Endothelial cell of umbilical vein (primary cell): ENCODE data around the gene TOLLIP. TPM values are rescaled to one million over a fixed set of nuclear protein-coding genes. Genes with fewer than 3 reads are reported as not detected.

Experiments used
- BruUV-seq: library from RNA; stranded (reverse); fragments of 400-500 nt; replicated peaks from 2 replicates; lab custom pipeline; 2021; lab: Mats Ljungman, UMichigan
- CTCF ChIA-PET: fragments of 300-600, 350-600 bp; sonication (Branson Sonifier 250); formaldehyde crosslinking; loops from one replicate; lab custom pipeline; 2021; ENCODE audit warnings: antibody characterized with exemption, inconsistent platforms; lab: Charles Lee
- POLR2A ChIA-PET: fragments of 300-600, 350-600 bp; sonication (Branson Sonifier 250); formaldehyde crosslinking; loops from one replicate; lab custom pipeline; 2021; ENCODE audit warnings: antibody characterized with exemption, inconsistent platforms; lab: Charles Lee
- DNase-seq: peaks from one replicate; pipeline ENCODE4 v3.0.0-alpha.2; 2011; ENCODE audit warnings: low read depth, low spot score
- FAIRE-seq: peaks from 2 replicates; lab custom pipeline; 2011; peaks lifted over from hg19 to GRCh38; lab: Jason Lieb, UNC
- H2AFZ ChIP-seq: 2 replicates; pipeline ENCODE4 v1.6.0; 2012; ENCODE audit warnings: low read depth, low read length, control low read depth, inconsistent platforms
- H3K27ac ChIP-seq: 2 replicates; pipeline ENCODE4 v1.5.1; 2011; ENCODE audit warnings: low read depth, mild to moderate bottlenecking, control low read depth, low read length, moderate library complexity; ENCODE audit not compliant: insufficient read depth
- H3K27me3 ChIP-seq, 2 experiments: 2 replicates each; pipeline versions ENCODE4 v1.6.0 to v1.6.1; 2011; ENCODE audit warnings: low read length in 2 of 2, mixed read lengths in 1 of 2; ENCODE audit not compliant: control insufficient read depth in 2 of 2, insufficient read depth in 2 of 2
- H3K36me3 ChIP-seq, 2 experiments: 2 replicates in 1 of 2; 3 replicates in 1 of 2; pipeline ENCODE4 v1.5.1; 2011; ENCODE audit warnings: low read length in 2 of 2, mild to moderate bottlenecking in 1 of 2, moderate library complexity in 1 of 2; ENCODE audit not compliant: control insufficient read depth in 2 of 2, insufficient read depth in 2 of 2; ENCODE audit errors: extremely low read depth in 1 of 2
- H3K4me1 ChIP-seq: 3 replicates; pipeline ENCODE4 v1.5.1; 2011; ENCODE audit warnings: mild to moderate bottlenecking, low read length; ENCODE audit not compliant: control insufficient read depth, insufficient read depth; ENCODE audit errors: extremely low read depth
- H3K4me2 ChIP-seq: 2 replicates; pipeline ENCODE4 v1.6.1; 2011; ENCODE audit warnings: low read length, control low read depth, mixed read lengths; ENCODE audit not compliant: insufficient read depth
- H3K4me3 ChIP-seq, 3 experiments: fragments of 200-600 bp in 1 of 3; sonication (generic), shearing (Covaris generic) in 1 of 3; replicated peaks in 1 of 3; 2 replicates each; pipeline ENCODE4 v1.5.1; 2011 to 2016; ENCODE audit warnings: control low read depth in 3 of 3, low read length in 3 of 3, mild to moderate bottlenecking in 2 of 3, inconsistent platforms in 1 of 3, low read depth in 1 of 3, moderate library complexity in 1 of 3; ENCODE audit not compliant: insufficient read depth in 1 of 3
- H3K79me2 ChIP-seq: 2 replicates; pipeline ENCODE4 v1.6.0; 2012; ENCODE audit warnings: low read length, inconsistent platforms; ENCODE audit not compliant: control insufficient read depth, insufficient read depth
- H3K9ac ChIP-seq: replicated peaks from 2 replicates; pipeline ENCODE3; 2011; ENCODE audit warnings: low read length, control low read depth; ENCODE audit not compliant: insufficient read depth; ENCODE audit errors: extremely low read depth
- H3K9me1 ChIP-seq: replicated peaks from 3 replicates; pipeline ENCODE4 v1.6.0; 2011; ENCODE audit warnings: mild to moderate bottlenecking, low read length; ENCODE audit not compliant: control insufficient read depth, insufficient read depth; ENCODE audit errors: extremely low read depth
- H3K9me3 ChIP-seq: replicated peaks from 2 replicates; pipeline ENCODE4 v1.5.1; 2012; ENCODE audit warnings: low read length, inconsistent platforms; ENCODE audit not compliant: control insufficient read depth, insufficient read depth
- H4K20me1 ChIP-seq: replicated peaks from 2 replicates; pipeline ENCODE3; 2011; ENCODE audit warnings: mild to moderate bottlenecking, low read length; ENCODE audit not compliant: control insufficient read depth, insufficient read depth; ENCODE audit errors: extremely low read depth
- EZH2 ChIP-seq: IDR thresholded peaks from 2 replicates; pipeline ENCODE4 v1.6.1; 2012; ENCODE audit warnings: borderline replicate concordance, low read depth, mild to moderate bottlenecking, moderate library complexity, low read length, inconsistent platforms; ENCODE audit not compliant: severe bottlenecking
- FOS ChIP-seq: IDR thresholded peaks from 2 replicates; pipeline ENCODE4 v1.6.1; 2011; ENCODE audit warnings: mild to moderate bottlenecking, low read length, moderate library complexity, borderline replicate concordance; ENCODE audit not compliant: insufficient read depth
- GATA2 ChIP-seq: IDR thresholded peaks from 2 replicates; pipeline ENCODE4 v1.7.0; 2011; ENCODE audit warnings: low read depth, mild to moderate bottlenecking, moderate library complexity, mixed read lengths, low read length; ENCODE audit not compliant: insufficient read length, insufficient read depth
- JUN ChIP-seq: IDR thresholded peaks from 2 replicates; pipeline ENCODE4 v1.6.1; 2011; ENCODE audit warnings: borderline replicate concordance, low read depth; ENCODE audit not compliant: insufficient read length, insufficient read depth
- MYC ChIP-seq: IDR thresholded peaks from one replicate; pipeline ENCODE4 v1.6.1; 2011; ENCODE audit warnings: mild to moderate bottlenecking, low read depth, low read length
- POLR2A ChIP-seq: IDR thresholded peaks from 2 replicates; pipeline ENCODE4 v1.6.1; 2012; ENCODE audit warnings: low read depth, mild to moderate bottlenecking, control low read depth, low read length
- POLR2AphosphoS5 ChIP-seq: IDR thresholded peaks from 2 replicates; pipeline ENCODE4 v1.6.1; 2012; ENCODE audit warnings: low read depth, mild to moderate bottlenecking, control low read depth, low read length, moderate library complexity; ENCODE audit not compliant: insufficient read depth
- dilution Hi-C: fragments of 300-500 bp; cut with MboI; formaldehyde crosslinking; loops from one replicate; pipeline ENCODE4 v1.15.0; 2019; ENCODE audit warnings: low sequenced_read_pairs; ENCODE audit not compliant: extremely low pct_ligation_motif_present
- intact Hi-C: fragments of 100-400 bp; cut with micrococcal nuclease; formaldehyde crosslinking; loops from one replicate; pipeline ENCODE4 v1.10.0; 2022
- polyA plus RNA-seq, 4 experiments: library from polyadenylated mRNA; depleted of rRNA in 3 of 4; stranded (reverse) in 3 of 4; unstranded in 1 of 4; fragments of >200 nt; gene quantifications; 2 replicates each; pipeline versions ENCODE4 v1.2.1 to v1.2.3, GENCODE V29; 2011 to 2012; ENCODE audit warnings: missing spikeins in 1 of 4
- total RNA-seq: library from RNA; stranded (reverse); gene quantifications from 2 replicates; pipeline ENCODE4 v1.2.3, GENCODE V29; 2021
- TF ChIP-seq, protein P1 (sequence below), 2 donors: IDR thresholded peaks; 1 replicate in 1 of 2; 2 replicates in 1 of 2; pipeline ENCODE4 v1.5.1; 2011; ENCODE audit warnings: low read length in 2 of 2, mild to moderate bottlenecking in 2 of 2, moderate library complexity in 2 of 2, control low read depth in 1 of 2, inconsistent platforms in 1 of 2, low read depth in 1 of 2; ENCODE audit not compliant: insufficient read depth in 1 of 2; ENCODE audit errors: extremely low read depth in 1 of 2
- TF ChIP-seq, protein P2 (sequence below): IDR thresholded peaks from 2 replicates; pipeline ENCODE4 v1.6.1; 2011; ENCODE audit not compliant: insufficient read depth, insufficient read length

TOLLIP gene
- total and polyA plus RNA-seq, 2 donors (not counting 3 experiments of a cell fraction or from before 2014, with no cell fraction given): 49.6 to 64.8 TPM

DNA sequence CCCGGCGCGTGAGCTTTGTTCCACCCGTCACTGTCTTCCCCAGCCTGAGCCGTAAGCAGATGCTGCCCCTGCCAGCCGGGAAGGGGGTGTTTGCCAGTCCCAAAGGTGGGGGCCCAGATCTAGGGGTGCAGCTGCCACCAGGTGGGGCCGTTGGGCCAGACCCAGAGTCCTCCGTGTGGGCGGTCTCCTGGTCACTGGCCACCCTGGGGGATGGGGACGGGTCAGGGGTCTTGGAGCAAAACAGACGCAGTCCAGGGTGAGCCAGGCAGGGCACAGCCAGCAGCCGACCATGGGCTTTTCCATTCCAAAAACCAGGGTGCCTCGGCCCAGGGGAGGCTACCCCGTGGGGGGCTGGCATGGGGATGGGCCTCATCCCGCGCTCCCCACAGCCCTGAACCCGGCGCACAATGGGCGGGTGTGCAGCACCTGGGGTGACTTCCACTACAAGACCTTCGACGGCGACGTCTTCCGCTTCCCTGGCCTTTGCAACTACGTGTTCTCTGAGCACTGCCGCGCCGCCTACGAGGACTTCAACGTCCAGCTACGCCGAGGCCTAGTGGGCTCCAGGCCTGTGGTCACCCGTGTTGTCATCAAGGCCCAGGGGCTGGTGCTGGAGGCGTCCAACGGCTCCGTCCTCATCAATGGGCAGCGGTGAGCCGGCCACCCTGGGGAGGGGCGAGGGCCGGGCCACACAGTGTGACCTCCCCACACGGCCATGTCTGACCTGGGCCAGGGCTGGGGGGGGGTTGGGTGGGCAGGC lies 83.0 kb downstream of the TOLLIP start:
- Histone ChIP-seq H3K9me3 (no peaks in the 10 kb centered on the region), H4K20me1 (no peaks in the 10 kb centered on the region), H3K27ac (no peak overlapping the region), H3K79me2 (no peaks in the 10 kb centered on the region), H2AFZ (no peak overlapping the region), H3K4me1 (no peaks in the 10 kb centered on the region), H3K4me2 (no peak overlapping the region), H3K27me3 (no peaks in the 10 kb centered on the region), H3K36me3 (no peaks in the 10 kb centered on the region), H3K9ac (no peak overlapping the region), H3K4me3 (no peak overlapping the region), H3K9me1 (no peaks in the 10 kb centered on the region)
- intact Hi-C loops (no loop called here), dilution Hi-C loops (no loop called here)
- TF ChIP-seq, protein P1, sequence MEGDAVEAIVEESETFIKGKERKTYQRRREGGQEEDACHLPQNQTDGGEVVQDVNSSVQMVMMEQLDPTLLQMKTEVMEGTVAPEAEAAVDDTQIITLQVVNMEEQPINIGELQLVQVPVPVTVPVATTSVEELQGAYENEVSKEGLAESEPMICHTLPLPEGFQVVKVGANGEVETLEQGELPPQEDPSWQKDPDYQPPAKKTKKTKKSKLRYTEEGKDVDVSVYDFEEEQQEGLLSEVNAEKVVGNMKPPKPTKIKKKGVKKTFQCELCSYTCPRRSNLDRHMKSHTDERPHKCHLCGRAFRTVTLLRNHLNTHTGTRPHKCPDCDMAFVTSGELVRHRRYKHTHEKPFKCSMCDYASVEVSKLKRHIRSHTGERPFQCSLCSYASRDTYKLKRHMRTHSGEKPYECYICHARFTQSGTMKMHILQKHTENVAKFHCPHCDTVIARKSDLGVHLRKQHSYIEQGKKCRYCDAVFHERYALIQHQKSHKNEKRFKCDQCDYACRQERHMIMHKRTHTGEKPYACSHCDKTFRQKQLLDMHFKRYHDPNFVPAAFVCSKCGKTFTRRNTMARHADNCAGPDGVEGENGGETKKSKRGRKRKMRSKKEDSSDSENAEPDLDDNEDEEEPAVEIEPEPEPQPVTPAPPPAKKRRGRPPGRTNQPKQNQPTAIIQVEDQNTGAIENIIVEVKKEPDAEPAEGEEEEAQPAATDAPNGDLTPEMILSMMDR (IDR thresholded peaks at IDR 0.05; ENCODE audit: extremely low read depth in 1 of 2, insufficient read depth in 1 of 2, low read depth in 1 of 2, low read length in 2 of 2): no peak
- no TSS peak for BruUV-seq
- FAIRE-seq: no peak
- POLR2A ChIA-PET: no interaction called here
- no peak for DNase-seq
- CTCF ChIA-PET: interaction anchor here (1.4 kb wide), 1 partner anchor 348 kb away, joined by 3 read pairs; no protein-coding TSS in a partner anchor

DNA sequence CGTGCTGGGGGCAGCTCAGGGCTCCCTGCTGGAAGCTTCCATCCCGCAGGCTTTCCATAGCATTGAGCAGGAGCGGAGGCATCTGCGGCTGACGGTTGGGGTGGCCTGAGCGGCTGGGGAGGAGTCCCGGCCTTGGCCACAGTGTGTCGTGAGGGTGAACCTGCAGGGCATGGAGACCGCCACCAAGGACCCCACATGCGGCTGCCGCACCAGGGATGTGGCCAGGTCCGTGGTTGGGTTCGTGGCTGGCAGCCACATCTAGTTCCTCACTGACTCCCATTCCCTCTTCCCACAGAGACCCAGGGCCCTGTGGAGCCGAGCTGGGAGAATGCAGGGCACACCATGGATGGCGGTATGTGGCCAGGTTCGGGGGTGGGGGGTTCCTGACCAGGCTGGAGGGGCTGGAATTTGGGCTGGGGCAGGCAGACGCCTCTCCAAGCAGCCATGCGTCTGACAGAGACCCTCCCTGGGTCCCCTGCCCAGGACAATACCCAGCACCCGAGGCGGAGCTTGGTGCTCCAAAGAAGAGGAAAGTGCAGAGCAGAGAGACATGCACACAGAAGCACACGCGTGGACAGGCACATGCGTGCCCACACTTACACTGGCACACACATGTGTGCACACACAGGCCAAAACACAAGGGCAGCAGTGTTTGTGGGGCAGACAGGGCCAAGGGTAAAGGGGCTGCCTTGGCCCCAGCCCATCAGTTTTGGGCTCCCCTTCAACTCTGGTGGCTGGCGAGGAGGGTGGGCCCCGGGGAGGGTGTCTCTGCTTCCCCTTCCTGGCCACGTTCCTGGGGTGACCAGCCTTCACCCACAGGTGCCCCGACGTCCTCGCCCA lies 83.8 kb downstream of the TOLLIP start:
- dilution Hi-C loops: no loop called here
- no peak overlapping the region for H2AFZ ChIP-seq
- no peaks in the 10 kb centered on the region for H3K79me2 ChIP-seq
- no peaks in the 10 kb centered on the region for H3K36me3 ChIP-seq
- H3K4me2 ChIP-seq: no peak overlapping the region
- POLR2A ChIA-PET: no interaction called here
- H3K9me1 ChIP-seq: no peaks in the 10 kb centered on the region
- no peak overlapping the region for H3K27ac ChIP-seq
- no peaks in the 10 kb centered on the region for H3K9me3 ChIP-seq
- FAIRE-seq: no peak
- TF ChIP-seq JUN (no peak), POLR2A (no peak), EZH2 (no peak), POLR2AphosphoS5 (no peak), MYC (no peak), GATA2 (no peak), FOS (no peak)
- TF ChIP-seq, protein P2, sequence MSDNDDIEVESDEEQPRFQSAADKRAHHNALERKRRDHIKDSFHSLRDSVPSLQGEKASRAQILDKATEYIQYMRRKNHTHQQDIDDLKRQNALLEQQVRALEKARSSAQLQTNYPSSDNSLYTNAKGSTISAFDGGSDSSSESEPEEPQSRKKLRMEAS: no peak
- TF ChIP-seq, protein P1 (IDR thresholded peaks at IDR 0.05; ENCODE audit: extremely low read depth in 1 of 2, insufficient read depth in 1 of 2, low read depth in 1 of 2, low read length in 2 of 2): no peak
- CTCF ChIA-PET: interaction anchor here (1.4 kb wide), 1 partner anchor 349 kb away, joined by 3 read pairs; no protein-coding TSS in a partner anchor
- no peaks in the 10 kb centered on the region for H3K4me1 ChIP-seq
- intact Hi-C loops: no loop called here
- BruUV-seq: no TSS peak
- H3K27me3 ChIP-seq: no peaks in the 10 kb centered on the region
- no peak overlapping the region for H3K4me3 ChIP-seq
- DNase-seq: no peak
- H4K20me1 ChIP-seq: no peaks in the 10 kb centered on the region
- no peak overlapping the region for H3K9ac ChIP-seq
